Measurements from ENCODE around the gene GRAP. TPM values are rescaled to one million over a fixed set of nuclear protein-coding genes. Genes with fewer than 3 reads are reported as not detected.
"Not testable (repeated sequence)": the region's sequence is repeated elsewhere in the genome, so short reads cannot be mapped to it uniquely, and the experiment has no call there.

The GRAP gene
- 2.1 and 2.8 TPM in 2 replicates for total RNA-seq
- long read RNA-seq: 0 reads

- H3K27me3 Mint-ChIP-seq (ENCODE audit: low read depth); H3K27ac Mint-ChIP-seq (ENCODE audit: unreplicated experiment); H3K36me3 Mint-ChIP-seq (ENCODE audit: low read depth): not testable (repeated sequence)
These were observed at the start of gene GRAP for GRCh38 chr17:19046782-19047375. TSS of gene GRAP (minus strand) at chr17:19046957. CDS start at chr17:19046926, 31 bp downstream.

GRCh38 chr17:19093684-19094438, 47.1 kb upstream of the GRAP start:
- H3K36me3 Mint-ChIP-seq (ENCODE audit: low read depth); H3K4me1 Mint-ChIP-seq; H3K9me3 Mint-ChIP-seq; DNase-seq (ENCODE audit: low read depth, low spot score); H3K27ac Mint-ChIP-seq (ENCODE audit: unreplicated experiment); H3K27me3 Mint-ChIP-seq (ENCODE audit: low read depth); H3K4me3 Mint-ChIP-seq: not testable (repeated sequence)

More at GRCh38 chr17:19046782-19047375, at the start of gene GRAP:
- not testable (repeated sequence) for DNase-seq (ENCODE audit: low read depth, low spot score); H3K4me1 Mint-ChIP-seq; H3K4me3 Mint-ChIP-seq; H3K9me3 Mint-ChIP-seq

- H3K27me3 Mint-ChIP-seq (ENCODE audit: low read depth): not testable (repeated sequence)
These were observed 46.3 kb upstream of the GRAP start for GRCh38 chr17:19092737-19093683.

GRCh38 chr17:19090058-19090772, 43.5 kb upstream of the GRAP start:
- not testable (repeated sequence) for DNase-seq (ENCODE audit: low read depth, low spot score); H3K36me3 Mint-ChIP-seq (ENCODE audit: low read depth); H3K27me3 Mint-ChIP-seq (ENCODE audit: low read depth); H3K27ac Mint-ChIP-seq (ENCODE audit: unreplicated experiment); H3K4me1 Mint-ChIP-seq; H3K9me3 Mint-ChIP-seq; H3K4me3 Mint-ChIP-seq

More at GRCh38 chr17:19092737-19093683, 46.3 kb upstream of the GRAP start:
- not testable (repeated sequence) for H3K4me1 Mint-ChIP-seq; H3K9me3 Mint-ChIP-seq; H3K4me3 Mint-ChIP-seq; DNase-seq (ENCODE audit: low read depth, low spot score); H3K36me3 Mint-ChIP-seq (ENCODE audit: low read depth); H3K27ac Mint-ChIP-seq (ENCODE audit: unreplicated experiment)

GRCh38 chr17:19088804-19089685, 42.3 kb upstream of the GRAP start:
- not testable (repeated sequence) for H3K4me1 Mint-ChIP-seq; H3K9me3 Mint-ChIP-seq; H3K27me3 Mint-ChIP-seq (ENCODE audit: low read depth); H3K27ac Mint-ChIP-seq (ENCODE audit: unreplicated experiment); H3K4me3 Mint-ChIP-seq; H3K36me3 Mint-ChIP-seq (ENCODE audit: low read depth)
- peak; percentile 1 for DNase-seq (ENCODE audit: low read depth, low spot score)

- H3K4me3 Mint-ChIP-seq; H3K4me1 Mint-ChIP-seq; H3K27ac Mint-ChIP-seq (ENCODE audit: unreplicated experiment); H3K9me3 Mint-ChIP-seq; H3K27me3 Mint-ChIP-seq (ENCODE audit: low read depth); H3K36me3 Mint-ChIP-seq (ENCODE audit: low read depth); DNase-seq (ENCODE audit: low read depth, low spot score): not testable (repeated sequence)
These were observed 30.6 kb upstream of the GRAP start for GRCh38 chr17:19077386-19077785.

- H3K27ac Mint-ChIP-seq (ENCODE audit: unreplicated experiment); H3K4me3 Mint-ChIP-seq; H3K4me1 Mint-ChIP-seq; H3K9me3 Mint-ChIP-seq; H3K36me3 Mint-ChIP-seq (ENCODE audit: low read depth); H3K27me3 Mint-ChIP-seq (ENCODE audit: low read depth); DNase-seq (ENCODE audit: low read depth, low spot score): not testable (repeated sequence)
These were observed 29.8 kb upstream of the GRAP start for GRCh38 chr17:19076398-19077192.

GRCh38 chr17:19070318-19071168, 23.8 kb upstream of the GRAP start:
- not testable (repeated sequence) for H3K27ac Mint-ChIP-seq (ENCODE audit: unreplicated experiment); H3K9me3 Mint-ChIP-seq; H3K27me3 Mint-ChIP-seq (ENCODE audit: low read depth); DNase-seq (ENCODE audit: low read depth, low spot score); H3K4me1 Mint-ChIP-seq; H3K36me3 Mint-ChIP-seq (ENCODE audit: low read depth); H3K4me3 Mint-ChIP-seq

GRCh38 chr17:19064378-19064777, 17.6 kb upstream of the GRAP start:
- H3K4me3 Mint-ChIP-seq; DNase-seq (ENCODE audit: low read depth, low spot score): not testable (repeated sequence)

GRCh38 chr17:19063326-19063956, 16.7 kb upstream of the GRAP start:
- Mint-ChIP-seq H3K4me3 (peak overlapping the region; percentile 89), H3K27ac (ENCODE audit: unreplicated experiment) (peak overlapping the region; percentile 69)
- not testable (repeated sequence) for H3K27me3 Mint-ChIP-seq (ENCODE audit: low read depth); H3K4me1 Mint-ChIP-seq; H3K9me3 Mint-ChIP-seq; H3K36me3 Mint-ChIP-seq (ENCODE audit: low read depth)
- peak; percentile 81 for DNase-seq (ENCODE audit: low read depth, low spot score)

More at GRCh38 chr17:19064378-19064777, 17.6 kb upstream of the GRAP start:
- not testable (repeated sequence) for H3K36me3 Mint-ChIP-seq (ENCODE audit: low read depth); H3K4me1 Mint-ChIP-seq; H3K27me3 Mint-ChIP-seq (ENCODE audit: low read depth); H3K9me3 Mint-ChIP-seq; H3K27ac Mint-ChIP-seq (ENCODE audit: unreplicated experiment)
